ENCODE measurements around the gene RECQL.
"Not testable (repeated sequence)": the region's sequence is repeated elsewhere in the genome, so short reads cannot be mapped to it uniquely, and the experiment has no call there.

The RECQL gene

GRCh38 chr12:21419009-21419699, 82.3 kb downstream of the RECQL start:
- DNase-seq: not testable (repeated sequence)

All from stimulated activated CD4-positive, alpha-beta T cell treated with anti-CD3 and anti-CD28 coated beads, Interleukin-12 subunit alpha, Interleukin-12 subunit beta, amount 100 ng/mL, for 4 hours (primary cell).